GM21447 (cell line): ENCODE results near the gene NDC1.

Experiments used
- ATAC-seq: cut with Tn5 transposase; IDR thresholded peaks from one replicate; pipeline ENCODE4 v1.9.1; 2021; ENCODE audit not compliant: unreplicated experiment

NDC1 gene

DNA sequence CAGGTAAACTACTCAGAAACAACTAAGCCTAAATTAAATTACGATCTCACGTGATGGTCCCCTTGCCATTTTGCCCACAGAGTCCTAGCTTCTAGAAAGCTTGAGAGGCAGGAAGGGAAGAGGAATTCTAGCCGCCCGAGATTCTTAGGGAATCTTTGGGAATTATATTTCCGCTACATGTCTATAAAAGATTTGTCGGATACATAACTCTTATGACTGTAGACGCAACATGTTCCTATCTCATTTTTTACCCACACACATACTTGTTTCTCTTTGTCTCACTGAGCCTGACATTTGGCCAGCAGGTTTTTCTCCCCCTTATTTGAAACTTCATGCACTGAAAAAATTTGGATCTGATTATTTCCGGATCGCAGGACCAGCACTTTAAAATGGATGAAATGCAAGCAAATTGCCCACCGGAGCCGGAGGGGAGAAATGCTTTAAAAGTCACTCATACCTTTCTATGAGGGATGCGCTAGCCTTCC lies 104.6 kb downstream of the NDC1 start:
- no peak for ATAC-seq

DNA sequence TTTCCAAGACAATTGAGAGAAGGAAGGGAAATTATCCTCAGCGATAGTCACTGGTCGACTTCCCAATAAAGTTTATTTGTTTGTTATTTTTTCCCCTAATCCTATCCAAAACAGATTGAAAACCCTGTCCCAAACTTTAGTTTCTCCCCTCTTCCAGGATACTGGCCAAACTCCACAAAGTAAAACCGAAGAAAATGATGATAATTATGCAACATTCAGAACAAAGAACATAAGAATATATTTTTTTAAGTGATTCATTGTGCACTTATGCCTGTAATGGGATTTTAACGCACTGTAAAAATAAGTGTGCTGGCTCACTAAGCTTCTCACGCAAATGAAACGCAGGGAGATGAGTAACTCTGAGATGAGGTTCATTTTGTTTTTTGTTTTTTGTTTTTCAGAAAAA lies 105.2 kb downstream of the NDC1 start:
- ATAC-seq: no peak

DNA sequence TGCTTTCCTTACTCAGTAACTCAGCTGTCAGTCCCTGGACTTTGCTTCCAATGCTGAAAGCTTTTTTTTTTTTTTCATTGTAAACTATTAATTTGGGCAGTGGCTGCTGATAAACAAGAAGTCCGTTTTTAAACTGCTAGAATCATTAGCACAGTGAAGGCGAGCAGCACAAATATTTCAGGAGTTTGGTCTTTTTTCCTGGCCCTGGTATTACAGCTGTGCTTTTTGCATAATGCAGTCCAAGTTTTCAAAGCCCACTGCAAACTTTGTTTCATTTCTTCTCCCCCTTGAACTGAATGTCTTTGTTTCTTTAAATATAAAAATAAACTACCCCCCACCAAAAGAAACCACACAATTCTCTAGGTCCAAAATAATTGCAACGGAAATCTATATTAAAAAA lies 105.7 kb downstream of the NDC1 start:
- ATAC-seq: no peak

DNA sequence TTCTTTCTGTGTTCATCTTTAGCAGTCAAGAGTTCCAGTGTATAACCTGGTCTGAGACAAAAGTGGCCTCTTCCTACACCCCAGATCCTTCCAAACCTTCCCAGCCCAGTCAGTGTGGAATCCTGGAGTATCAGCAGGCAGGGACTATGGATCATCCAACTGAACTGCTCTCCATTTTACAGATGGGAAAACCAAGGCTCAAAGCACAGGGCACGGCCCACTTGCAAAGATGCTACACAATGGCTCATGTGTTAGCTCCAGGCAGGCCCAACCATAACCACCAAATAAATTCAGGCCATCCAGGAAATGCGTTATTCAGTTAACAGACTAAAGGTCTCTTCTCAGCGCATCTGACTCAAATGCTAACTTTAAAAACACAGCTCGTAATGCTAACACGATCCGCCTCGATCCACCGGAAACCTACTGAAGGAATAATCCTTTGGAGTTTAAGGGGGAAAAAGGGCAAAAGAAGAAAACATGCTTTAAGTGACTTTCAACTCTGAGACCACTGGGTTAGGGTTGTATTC lies 106.3 kb downstream of the NDC1 start:
- no peak for ATAC-seq

DNA sequence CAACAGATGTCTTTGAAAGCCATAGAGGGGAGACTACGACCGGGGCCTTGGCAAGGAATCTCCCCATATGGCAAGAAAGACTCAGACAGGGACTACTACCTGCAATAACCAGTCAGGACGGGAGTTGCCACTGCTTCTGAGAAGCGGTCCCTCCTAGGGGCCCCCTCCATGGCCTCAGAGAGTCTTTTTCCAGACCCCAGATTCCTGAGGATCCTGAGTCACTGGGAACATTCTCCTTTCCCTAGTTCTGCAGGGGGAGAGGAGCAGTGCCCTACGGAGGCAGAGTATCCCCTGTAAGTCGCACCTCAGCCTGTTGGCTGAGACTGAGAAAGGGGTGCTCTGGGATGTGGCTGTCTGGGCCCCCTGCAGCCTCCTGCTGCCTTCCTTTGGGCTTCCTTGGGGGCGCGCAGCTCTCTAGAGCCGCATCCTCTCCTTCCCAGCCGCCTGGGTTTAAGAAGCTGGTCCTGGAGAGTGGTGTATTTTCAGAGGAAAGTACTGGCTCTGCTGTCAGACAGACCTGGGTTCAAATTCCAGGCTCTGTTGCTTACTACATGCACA lies 107.0 kb downstream of the NDC1 start:
- no peak for ATAC-seq

DNA sequence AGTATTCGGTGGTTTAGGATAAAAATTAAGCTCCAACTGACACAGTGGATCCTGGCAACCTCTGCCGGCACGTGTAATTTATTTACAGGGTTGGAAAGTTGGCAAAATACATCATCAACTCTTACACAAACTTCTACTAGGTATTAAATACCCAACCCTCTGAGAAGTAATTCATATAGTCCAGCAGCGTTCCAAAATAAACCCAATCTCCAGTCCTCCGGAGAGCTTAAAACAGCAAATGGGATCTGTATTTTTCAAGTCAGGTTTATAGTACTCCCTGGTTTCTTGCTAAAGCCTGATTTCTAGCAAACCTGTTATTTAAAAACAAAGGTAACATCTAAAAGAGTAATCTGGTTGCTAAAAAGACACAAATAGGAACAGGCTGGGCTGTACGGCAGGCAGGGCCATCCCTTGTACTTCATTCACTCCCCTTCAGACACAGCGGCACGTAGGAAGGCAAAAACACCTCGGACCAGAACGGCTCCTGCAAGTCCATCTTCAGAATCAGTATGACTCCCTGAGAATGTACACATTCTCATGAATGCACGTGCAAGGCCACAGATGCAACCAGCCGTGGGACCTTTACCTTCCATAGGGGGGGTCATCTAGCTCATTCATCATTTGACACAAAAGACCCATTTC lies 107.8 kb downstream of the NDC1 start:
- no peak for ATAC-seq

DNA sequence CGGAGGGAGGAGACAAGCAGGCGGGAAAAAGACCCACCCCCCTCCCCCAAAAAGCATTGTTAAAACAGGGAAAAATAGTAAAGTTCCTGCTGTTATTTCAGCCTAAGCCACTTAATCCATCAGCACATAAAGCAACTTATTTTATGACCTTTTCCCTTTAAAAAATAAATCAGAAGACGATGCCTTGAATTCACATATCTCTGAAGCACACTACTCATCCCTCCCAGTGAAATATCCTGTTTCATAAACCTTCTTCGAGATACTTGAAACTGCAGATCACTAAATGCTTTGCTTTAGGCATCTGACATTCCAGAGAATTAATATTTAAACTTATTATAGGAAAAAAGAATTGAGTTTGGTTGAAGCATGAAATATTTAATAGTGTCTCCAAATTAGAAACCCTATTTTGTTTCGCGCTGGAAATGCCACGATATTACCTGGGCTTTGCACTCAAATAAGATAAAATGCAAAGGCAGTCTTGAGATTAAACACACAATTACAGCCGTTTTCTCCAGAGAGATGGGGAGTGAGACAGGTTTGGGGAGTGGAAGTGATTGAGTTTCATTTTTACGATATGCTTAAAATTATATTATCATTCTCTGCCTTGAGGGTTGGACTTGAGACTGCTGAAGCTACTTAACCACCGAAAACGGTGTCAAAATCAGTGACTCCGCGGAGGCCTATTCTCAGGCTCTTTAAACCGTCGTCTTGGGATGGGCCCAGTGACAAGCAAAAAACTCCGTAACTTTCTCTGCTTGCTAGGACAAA lies 108.5 kb downstream of the NDC1 start:
- ATAC-seq: no peak

DNA sequence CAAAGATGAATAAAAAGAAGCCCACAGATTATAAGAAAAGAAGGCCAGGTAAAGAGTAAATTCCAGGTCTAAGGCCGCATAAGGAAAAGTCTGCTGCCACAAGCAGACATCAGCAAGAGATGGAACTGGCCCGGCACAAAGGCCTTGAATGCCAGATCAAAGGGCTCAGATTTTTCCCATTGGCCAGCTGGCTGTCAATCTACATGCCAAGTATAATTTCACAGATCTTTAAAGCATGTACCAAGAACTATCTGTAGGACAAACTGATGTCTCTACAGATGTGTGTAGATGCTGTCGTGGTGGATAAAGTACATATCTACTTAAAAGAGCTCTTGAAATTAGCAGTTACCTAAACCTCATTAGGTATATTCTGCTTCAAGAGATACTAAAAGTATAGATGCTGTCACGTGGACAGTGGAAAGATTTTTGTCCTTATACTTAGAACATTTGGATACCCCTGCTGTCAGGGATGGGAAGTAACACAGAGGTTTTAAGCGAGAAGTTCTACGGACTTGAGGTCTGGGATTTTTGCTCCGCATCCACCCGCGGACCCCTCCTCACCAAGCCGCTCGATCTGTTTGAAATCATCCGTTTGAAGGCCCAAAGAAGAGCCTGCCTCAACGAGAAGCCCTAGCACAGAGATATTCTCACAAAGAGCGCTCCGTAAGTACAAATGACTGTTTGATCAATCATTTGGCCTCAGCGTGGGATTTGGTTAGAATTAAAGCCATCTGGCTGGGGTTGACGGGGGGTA lies 109.2 kb downstream of the NDC1 start:
- no peak for ATAC-seq

DNA sequence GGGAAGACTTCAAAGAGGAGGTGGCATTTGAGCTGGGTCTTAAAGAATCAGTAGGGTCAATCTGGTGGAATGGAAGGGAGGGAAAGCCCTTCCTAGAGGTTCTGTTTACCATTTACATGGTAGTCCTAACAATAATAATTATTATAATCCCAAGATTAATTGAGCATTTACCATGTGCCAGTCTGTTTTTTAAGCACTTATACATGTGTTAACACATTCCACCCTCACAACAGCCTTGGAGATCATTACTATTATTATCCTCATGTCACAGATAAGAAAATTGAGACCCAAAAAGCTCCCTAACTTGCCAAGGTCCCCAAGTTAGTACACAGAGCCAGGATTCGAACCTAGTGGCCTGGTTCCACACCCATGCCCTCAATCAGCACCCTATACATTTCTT lies 109.9 kb downstream of the NDC1 start:
- ATAC-seq: no peak

DNA sequence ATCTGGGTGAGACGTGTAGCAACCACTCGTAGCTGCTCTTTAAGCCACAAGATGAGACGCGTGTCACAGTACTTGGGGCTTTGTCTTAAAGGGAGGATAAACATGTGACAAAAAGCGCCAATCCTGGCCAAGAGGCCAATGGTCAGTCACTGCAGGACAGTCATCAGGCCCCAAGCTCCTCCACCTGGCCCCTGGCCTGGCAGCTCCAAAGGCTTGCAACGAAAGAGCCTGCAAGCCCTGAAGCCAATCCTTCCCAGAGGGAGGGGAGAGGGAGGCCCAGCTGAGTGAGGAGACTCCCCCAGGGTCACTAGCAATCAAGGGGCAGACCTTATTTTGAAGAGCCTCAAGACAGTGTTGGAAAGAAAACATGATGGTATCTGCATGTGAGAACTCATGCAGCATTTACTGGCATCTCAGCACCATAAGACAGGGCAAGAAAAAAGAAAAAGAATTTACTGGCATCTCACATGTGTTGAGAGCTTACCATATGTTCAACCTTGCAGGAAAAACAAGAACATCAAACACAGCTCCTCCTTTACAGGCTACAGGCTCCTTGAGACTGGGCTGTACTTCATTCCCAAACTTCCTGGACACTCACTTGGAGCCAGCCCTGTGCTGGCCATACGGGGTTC lies 110.5 kb downstream of the NDC1 start:
- no peak for ATAC-seq

DNA sequence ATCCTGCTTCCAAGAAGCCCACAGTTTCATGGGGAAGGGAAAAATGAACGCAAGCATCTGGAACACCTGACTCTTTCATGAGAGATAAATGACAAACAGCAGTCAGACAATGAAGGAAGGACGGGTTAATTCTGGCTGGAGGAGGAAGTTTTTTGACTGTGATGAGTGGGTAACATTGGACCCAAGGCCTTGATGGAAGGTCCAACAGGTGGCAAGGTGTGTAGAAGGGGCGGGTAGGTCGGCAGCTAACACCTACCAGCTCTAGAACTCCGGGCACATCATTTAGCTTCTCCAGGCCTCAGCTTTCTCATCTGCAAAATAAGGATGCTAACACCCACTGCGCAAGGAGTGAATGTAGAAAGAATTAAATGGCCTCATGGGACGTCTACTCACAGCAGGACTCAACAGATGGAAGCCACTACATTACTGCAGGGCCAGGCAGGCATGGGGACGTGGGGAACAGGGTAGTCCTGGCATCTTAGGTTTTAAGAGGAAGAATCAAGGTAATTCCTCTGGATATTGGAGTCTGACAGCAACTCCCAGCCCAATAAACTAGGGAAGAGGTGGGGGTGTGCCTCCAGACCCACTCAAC lies 112.0 kb downstream of the NDC1 start:
- no peak for ATAC-seq

DNA sequence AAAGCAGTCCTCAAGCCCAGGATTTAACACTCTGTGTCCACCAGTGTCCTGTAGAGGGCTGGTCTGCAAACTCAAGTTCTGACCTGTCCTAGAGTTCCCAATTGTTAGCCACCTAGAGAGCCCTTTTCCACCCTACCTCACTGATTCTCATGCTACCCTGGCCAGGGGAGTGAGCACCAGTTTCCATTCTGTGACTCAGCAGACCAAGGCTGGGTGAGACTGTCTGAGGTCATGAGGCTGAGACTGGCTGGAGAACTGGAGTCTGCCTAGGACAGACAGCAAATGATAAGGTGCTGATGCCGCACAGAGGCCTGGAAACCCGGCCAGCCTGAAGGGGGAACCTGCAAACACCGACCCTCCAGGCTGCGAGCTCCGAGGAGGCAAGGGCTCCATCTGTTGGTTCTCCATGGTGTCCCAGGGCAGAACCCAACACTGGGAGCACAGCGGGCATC lies 112.8 kb downstream of the NDC1 start:
- ATAC-seq: no peak

DNA sequence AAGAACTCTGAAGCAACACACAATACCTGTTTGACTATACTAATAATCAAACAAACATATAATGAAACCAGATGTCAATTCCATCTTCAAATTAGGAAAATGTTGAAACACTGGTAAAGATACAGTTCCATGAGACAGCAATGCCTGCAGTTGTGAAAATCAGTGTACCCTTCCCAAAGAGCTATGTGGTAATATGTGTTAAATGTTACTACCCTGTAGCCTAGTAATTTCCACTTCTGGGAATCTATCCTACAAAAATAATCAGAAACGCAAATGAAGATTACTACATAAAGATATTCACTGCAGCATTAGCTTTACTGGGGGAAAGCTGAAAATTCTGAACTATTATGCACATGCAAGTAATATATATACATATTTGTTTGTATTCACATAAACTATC lies 116.1 kb downstream of the NDC1 start:
- ATAC-seq: no peak

DNA sequence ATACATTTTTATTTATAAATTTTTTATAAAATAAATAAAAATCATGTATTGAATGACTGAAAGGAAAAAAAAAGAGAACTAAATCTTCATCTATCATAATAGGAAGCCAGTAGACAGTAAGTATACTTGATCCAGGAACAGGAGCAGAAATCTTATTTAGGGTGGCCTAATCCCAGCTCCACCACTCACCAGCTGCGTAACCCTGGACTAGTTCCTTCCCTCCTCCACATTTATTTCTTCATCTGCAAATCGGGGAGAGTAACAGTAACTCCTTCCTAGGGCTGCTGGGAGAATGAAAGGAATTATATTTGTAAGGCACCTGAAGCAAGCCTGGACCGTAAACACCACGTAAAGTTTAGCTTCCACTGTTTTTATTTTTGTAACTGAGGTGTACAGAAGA lies 117.0 kb downstream of the NDC1 start:
- ATAC-seq: no peak

DNA sequence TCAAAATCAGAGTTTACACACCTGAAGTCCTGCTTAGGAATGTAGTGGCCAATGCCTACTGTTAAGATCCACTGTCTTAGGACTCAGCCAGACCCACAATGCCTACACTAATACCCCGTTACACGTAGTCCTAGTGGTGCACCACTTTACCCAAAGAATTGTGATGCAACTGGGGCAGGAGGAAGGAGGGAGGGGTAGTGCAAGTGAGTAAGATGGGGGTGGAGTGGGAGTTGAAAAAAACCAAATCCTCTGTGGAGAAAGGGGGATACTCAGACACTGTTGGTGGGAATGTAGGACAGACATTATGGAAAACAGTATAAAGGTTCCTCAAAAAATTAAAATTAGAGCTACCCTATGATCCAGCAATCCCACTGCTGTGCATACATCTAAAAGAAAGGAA lies 118.6 kb downstream of the NDC1 start:
- ATAC-seq: no peak

DNA sequence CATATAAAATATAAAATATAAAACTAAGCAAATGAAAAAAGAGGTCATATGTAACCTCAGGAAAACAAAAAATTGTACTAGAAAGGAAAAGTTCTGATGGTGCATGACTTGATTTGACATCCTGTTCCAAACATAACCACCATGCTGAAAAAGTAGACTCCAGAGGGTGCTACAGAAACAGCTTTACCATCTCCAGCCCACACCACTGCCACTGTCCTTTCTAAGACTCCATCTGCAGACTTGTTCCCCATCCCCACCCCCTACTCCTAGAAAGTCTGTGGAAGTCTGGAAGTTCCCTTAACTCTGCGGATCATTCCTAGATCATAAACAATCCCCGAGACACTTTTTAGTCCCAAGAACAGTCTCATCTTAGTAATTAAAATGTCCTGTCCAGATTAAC lies 119.7 kb downstream of the NDC1 start:
- no peak for ATAC-seq

DNA sequence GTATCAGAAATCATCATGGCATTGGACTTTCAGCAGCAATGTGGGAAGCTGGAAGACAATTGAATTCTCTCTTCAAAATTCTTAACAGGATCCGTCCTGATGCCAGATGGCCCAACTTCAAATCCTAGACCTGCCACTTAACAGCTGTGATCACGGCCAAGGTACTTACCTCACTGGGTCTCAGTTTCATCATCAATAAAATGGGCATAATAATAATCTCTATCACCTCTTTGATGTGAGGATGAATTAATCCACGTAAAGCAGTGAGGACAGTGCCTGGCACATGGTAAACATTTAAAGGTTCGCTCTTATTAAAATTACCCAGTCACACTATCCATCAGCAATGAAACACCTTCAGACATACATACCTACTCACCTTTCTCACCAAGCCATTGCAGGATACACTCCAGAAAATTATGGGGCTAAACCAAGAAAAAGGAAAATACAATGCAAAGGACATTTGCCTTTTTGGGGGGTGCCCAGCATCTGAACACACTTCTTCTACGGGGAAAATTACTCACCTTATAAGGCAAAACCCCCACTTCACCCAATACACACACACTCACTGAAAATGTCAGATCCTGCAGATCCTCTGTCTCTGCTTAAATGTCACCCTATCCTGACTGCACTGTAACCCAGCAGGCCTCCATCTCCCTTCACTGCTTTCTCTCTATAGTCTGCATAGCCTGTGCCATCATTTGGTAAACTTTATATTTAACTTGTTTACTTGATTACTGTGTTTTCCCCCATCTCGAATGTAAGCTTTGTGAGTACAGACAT lies 120.9 kb downstream of the NDC1 start:
- ATAC-seq: no peak

DNA sequence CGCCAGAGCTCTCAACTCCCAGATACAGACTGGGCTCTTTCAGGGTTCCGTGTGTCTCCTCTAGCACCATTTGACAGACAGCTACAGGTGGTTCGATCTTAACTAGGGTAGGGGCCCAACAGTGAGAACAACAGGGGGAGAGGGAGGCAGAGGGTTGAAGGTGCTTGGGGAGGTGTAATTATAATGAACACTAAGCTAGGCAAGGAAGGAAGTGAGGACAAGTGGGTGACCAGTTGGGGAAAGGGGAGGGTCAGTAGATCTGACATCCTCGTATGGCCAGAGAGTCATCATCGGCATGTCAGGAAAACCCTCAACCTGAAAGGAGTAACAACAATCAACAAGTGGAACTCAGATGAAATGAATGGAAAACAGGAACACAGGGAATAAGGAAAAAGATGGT lies 121.9 kb downstream of the NDC1 start:
- ATAC-seq: no peak

DNA sequence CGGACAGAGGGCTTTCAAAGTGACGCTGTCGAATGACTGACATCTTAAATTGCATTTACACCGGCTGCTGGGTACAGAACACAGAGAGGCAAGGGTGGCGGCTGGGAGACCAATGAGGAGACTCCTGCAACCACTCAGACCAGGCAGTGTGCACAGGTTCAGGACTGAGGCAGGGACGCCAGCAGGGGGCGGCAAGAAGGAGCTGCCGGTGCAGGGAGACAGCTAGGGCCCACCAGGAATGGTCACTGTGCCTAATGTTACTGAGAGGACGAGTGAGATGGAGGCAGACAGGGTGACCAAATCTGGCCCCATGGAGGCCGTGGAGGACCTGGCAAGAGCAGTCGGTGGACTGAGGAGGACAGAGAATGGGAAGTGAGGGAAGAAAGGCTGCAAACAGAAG lies 122.6 kb downstream of the NDC1 start:
- no peak for ATAC-seq
